Subcutaneous adipose tissue (tissue), 4 donors: ENCODE data around the gene ANKRD53. TPM values are rescaled to one million over a fixed set of nuclear protein-coding genes. Genes with fewer than 3 reads are reported as not detected.

Source experiments
- CTCF ChIP-seq: fragments of 450-650 bp; IDR thresholded peaks from one replicate; pipeline ENCODE4 v1.5.1; 2016; ENCODE audit warnings: low read depth, mild to moderate bottlenecking, control low read depth, antibody characterized with exemption, moderate library complexity
- total RNA-seq, 4 donors: library from RNA; depleted of rRNA; stranded (reverse); fragments of >200 nt; gene quantifications; one replicate each; pipeline ENCODE4 v1.1.0, GENCODE V29; 2016

Gene ANKRD53
- total RNA-seq, 4 donors from 2014 or later: 3.5 to 16.4 (median 8.3) TPM

DNA sequence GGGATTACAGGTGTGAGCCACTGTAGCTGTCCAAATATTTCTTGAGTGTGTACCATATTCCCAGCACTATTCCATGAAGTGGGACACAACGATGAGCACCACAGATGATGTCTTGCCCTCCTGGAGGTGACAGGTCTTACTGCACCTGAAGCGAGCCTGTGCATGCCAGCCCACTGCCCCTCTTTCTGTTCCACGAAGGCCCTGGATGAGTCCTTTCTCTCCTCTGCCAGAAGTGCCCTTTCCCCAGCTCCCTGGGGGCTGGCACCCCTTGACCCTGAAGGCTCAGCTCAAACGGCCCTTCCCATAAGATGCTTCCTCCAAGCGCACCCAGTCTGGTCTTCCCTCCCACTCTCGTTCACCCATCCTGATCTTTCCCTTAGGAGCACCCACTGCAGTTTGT, 37.2 kb upstream of the ANKRD53 start:
- no peak for TF ChIP-seq CTCF

- no peak for TF ChIP-seq CTCF
Measured at GRCh38 chr2:70941701-70942100, 36.7 kb upstream of the ANKRD53 start.

DNA sequence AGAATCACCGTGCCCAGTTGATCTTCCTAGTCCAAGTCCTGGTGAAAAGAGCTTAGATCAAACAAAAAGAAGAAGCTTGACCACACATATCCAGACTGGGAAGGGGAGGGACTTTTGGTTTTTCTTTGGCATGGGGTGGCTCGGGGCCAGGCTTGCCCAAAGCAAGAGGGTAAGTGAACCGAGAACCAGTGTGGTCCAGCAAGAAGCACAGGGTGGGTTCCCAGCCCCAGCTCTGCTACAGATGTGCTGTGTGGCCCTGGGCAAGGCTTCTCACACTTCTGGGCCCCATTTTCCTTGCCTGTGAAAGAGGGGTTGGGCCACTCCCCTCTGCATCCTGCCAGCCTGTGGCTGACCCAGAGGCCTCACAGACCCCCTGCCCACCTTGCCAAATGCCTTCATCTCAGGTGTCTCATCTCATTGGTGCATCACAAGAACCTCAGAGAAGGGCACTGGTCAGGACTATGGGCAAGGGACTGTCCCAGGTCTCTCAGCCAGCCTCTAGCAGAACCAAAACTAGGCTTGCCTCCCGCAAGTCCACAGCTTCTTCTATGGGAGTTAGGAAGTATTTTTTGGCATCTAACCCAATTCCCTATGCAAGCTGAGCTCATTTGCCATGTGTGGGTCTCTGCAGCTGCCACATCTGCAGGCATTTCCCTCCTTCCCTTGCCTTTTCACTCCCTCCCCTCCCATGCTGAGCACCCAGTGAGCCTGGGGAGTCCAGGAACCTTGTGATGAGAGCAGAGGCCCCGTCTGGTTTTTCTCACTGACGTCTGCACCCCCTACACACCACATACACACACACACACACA, 35.8 kb upstream of the ANKRD53 start:
- TF ChIP-seq CTCF: no peak

- TF ChIP-seq CTCF: no peak
Measured at GRCh38 chr2:70943205-70943871, 35.1 kb upstream of the ANKRD53 start.

DNA sequence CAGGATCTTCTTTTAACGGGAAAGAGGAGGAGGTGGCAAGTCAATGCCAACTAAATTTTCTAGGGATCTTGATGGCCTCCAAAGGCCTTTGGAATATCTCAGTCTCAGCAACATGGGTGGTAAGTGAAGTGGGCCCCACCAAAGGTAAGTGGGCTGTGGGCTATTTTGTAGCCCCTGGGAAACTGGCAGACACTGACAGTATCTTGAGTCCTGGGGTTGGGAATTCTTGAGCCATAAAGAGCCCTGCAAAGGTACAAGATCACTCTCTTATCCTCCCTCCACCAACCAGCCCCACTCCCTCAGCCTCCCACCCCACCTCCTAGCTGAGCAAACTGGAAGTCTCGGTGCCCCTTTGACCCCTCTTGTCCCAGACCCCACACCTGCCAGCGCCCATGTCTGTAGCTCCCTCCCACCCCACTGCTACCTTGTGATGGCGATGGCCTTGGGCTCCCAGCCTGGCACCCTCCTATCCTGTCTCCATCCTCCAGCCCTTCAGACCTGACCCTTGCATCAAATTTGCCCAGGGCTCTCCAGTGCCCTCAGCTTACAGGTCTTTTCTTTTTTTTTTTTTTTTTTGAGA, 34.2 kb upstream of the ANKRD53 start:
- TF ChIP-seq CTCF: no peak

DNA sequence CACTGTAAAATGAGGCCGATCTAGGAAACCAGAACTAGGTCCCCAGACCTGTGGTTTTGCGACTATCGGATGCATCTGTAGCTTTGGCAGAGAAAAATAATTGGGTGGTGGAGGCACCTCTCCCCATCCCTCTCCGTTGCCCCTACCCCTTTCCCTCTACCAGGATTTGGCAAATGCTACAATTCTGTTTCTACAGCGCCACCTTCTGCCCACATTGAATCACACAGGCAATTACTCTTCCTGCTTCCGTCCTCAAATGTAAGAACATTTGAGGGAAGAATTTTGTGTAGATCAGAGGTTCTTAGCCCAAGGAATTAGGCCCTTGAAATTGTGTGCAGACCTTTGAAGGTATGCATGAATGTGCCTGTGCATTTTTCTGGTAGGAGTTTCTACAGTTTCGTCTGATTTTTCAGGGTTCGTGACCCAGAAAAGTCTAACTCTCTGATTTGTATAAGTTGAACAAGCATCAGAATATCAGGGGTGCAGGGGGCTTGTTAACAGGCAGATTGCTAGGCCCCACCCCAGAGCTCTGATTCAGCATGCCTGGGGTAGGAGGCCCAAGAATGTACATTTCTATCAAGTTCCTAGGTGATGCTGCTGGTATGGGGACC, 31.5 kb upstream of the ANKRD53 start:
- TF ChIP-seq CTCF: no peak
